HG02588 (cell line): ENCODE measurements around the gene TMEM80.

Source experiments
- ATAC-seq: cut with Tn5 transposase; IDR thresholded peaks from one replicate; pipeline ENCODE4 v1.9.1; 2021; ENCODE audit warnings: mild to moderate bottlenecking, moderate library complexity; ENCODE audit not compliant: unreplicated experiment

Gene TMEM80

GRCh38 chr11:699116-699508 lies 3.5 kb downstream of the TMEM80 start:
- ATAC-seq: no peak

GRCh38 chr11:699753-700152 lies 4.1 kb downstream of the TMEM80 start:
- no peak for ATAC-seq

GRCh38 chr11:701741-702461 lies 6.3 kb downstream of the TMEM80 start:
- no peak for ATAC-seq

GRCh38 chr11:702462-703461 lies 7.1 kb downstream of the TMEM80 start:
- ATAC-seq: no peak

- no peak for ATAC-seq
Measured at GRCh38 chr11:703506-703905, 7.9 kb downstream of the TMEM80 start.

GRCh38 chr11:704228-704674 lies 8.6 kb downstream of the TMEM80 start:
- no peak for ATAC-seq

GRCh38 chr11:704781-705645 lies 9.4 kb downstream of the TMEM80 start:
- ATAC-seq: no peak

GRCh38 chr11:705646-706438 lies 10.2 kb downstream of the TMEM80 start, which contains the start of gene EPS8L2:
Gene EPS8L2, plus strand, starts transcription at chr11:706231. Its CDS starts 3,177 bp downstream, at chr11:709408.
- no peak for ATAC-seq

- ATAC-seq: no peak
Measured at GRCh38 chr11:706439-706956, 10.9 kb downstream of the TMEM80 start.

GRCh38 chr11:706957-707816 lies 11.6 kb downstream of the TMEM80 start:
- ATAC-seq: no peak

- ATAC-seq: no peak
Measured at GRCh38 chr11:707817-708420, 12.3 kb downstream of the TMEM80 start.

GRCh38 chr11:708511-708910 lies 12.9 kb downstream of the TMEM80 start:
- ATAC-seq: no peak

GRCh38 chr11:709109-709997 lies 13.7 kb downstream of the TMEM80 start:
- no peak for ATAC-seq

GRCh38 chr11:714436-714835 lies 18.8 kb downstream of the TMEM80 start:
- no peak for ATAC-seq

GRCh38 chr11:719214-720016 lies 23.8 kb downstream of the TMEM80 start:
- no peak for ATAC-seq

- ATAC-seq: no peak
Measured at GRCh38 chr11:720017-720641, 24.5 kb downstream of the TMEM80 start.
